ENCODE data around the gene FARS2.

Gene FARS2

GRCh38 chr6:5425797-5426196 lies 164.5 kb downstream of the FARS2 start:
- no peak for DNase-seq (ENCODE audit: low read depth in 2 of 2)

- no peak for DNase-seq (ENCODE audit: low read depth in 2 of 2)
Observed at GRCh38 chr6:5427586-5427985, 166.3 kb downstream of the FARS2 start.

GRCh38 chr6:5433324-5433723 lies 172.0 kb downstream of the FARS2 start:
- no peak for DNase-seq (ENCODE audit: low read depth in 2 of 2)

GRCh38 chr6:5435449-5435848 lies 174.1 kb downstream of the FARS2 start:
- DNase-seq (ENCODE audit: low read depth in 2 of 2): no peak

GRCh38 chr6:5438922-5439584 lies 177.7 kb downstream of the FARS2 start:
- no peak for DNase-seq (ENCODE audit: low read depth in 2 of 2)

GRCh38 chr6:5439749-5440148 lies 178.4 kb downstream of the FARS2 start:
- no peak for DNase-seq (ENCODE audit: low read depth in 2 of 2)

GRCh38 chr6:5442319-5442718 lies 181.0 kb downstream of the FARS2 start:
- DNase-seq (ENCODE audit: low read depth in 2 of 2): no peak

- no peak for DNase-seq (ENCODE audit: low read depth in 2 of 2)
Observed at GRCh38 chr6:5442916-5443315, 181.6 kb downstream of the FARS2 start.

GRCh38 chr6:5443491-5443890 lies 182.2 kb downstream of the FARS2 start:
- no peak for DNase-seq (ENCODE audit: low read depth in 2 of 2)

GRCh38 chr6:5446362-5447075 lies 185.2 kb downstream of the FARS2 start:
- DNase-seq (ENCODE audit: low read depth in 2 of 2): no peak

- no peak for DNase-seq (ENCODE audit: low read depth in 2 of 2)
Observed at GRCh38 chr6:5447921-5448320, 186.6 kb downstream of the FARS2 start.

- no peak for DNase-seq (ENCODE audit: low read depth in 2 of 2)
Observed at GRCh38 chr6:5450073-5450472, 188.8 kb downstream of the FARS2 start.

- DNase-seq (ENCODE audit: low read depth in 2 of 2): no peak
Observed at GRCh38 chr6:5453546-5453945, 192.2 kb downstream of the FARS2 start.

- DNase-seq (ENCODE audit: low read depth in 2 of 2): no peak
Observed at GRCh38 chr6:5455142-5455541, 193.8 kb downstream of the FARS2 start.

- DNase-seq (ENCODE audit: low read depth in 2 of 2): no peak
Observed at GRCh38 chr6:5457041-5457440, 195.7 kb downstream of the FARS2 start.

- DNase-seq (ENCODE audit: low read depth in 2 of 2): no peak
Observed at GRCh38 chr6:5457983-5458683, 196.8 kb downstream of the FARS2 start.

- no peak for DNase-seq (ENCODE audit: low read depth in 2 of 2)
Observed at GRCh38 chr6:5459346-5459745, 198.0 kb downstream of the FARS2 start.

- no peak for DNase-seq (ENCODE audit: low read depth in 2 of 2)
Observed at GRCh38 chr6:5461365-5461764, 200.1 kb downstream of the FARS2 start.

- DNase-seq (ENCODE audit: low read depth in 2 of 2): no peak
Observed at GRCh38 chr6:5462856-5463255, 201.5 kb downstream of the FARS2 start.

- no peak for DNase-seq (ENCODE audit: low read depth in 2 of 2)
Observed at GRCh38 chr6:5463690-5464089, 202.4 kb downstream of the FARS2 start.

- no peak for DNase-seq (ENCODE audit: low read depth in 2 of 2)
Observed at GRCh38 chr6:5464099-5464885, 203.0 kb downstream of the FARS2 start.
